ENCODE results near the gene GPC6.

The GPC6 gene

GRCh38 chr13:94344126-94344818, 1117.7 kb downstream of the GPC6 start:
- DNase-seq = no peak

GRCh38 chr13:94345374-94346195, 1119.0 kb downstream of the GPC6 start:
- peak; percentile 74 for DNase-seq

- DNase-seq = no peak
Observed at GRCh38 chr13:94346261-94347019, 1119.8 kb downstream of the GPC6 start.

GRCh38 chr13:94351292-94351990, 1124.8 kb downstream of the GPC6 start:
- no peak for DNase-seq

GRCh38 chr13:94352057-94352456, 1125.5 kb downstream of the GPC6 start:
- DNase-seq = no peak

GRCh38 chr13:94353167-94353710, 1126.6 kb downstream of the GPC6 start:
- DNase-seq = no peak

- no peak for DNase-seq
Observed at GRCh38 chr13:94359875-94360274, 1133.3 kb downstream of the GPC6 start.

- peak; percentile 90 for DNase-seq
Observed at GRCh38 chr13:94362411-94362909, 1135.9 kb downstream of the GPC6 start.

- DNase-seq = no peak
Observed at GRCh38 chr13:94366677-94367076, 1140.1 kb downstream of the GPC6 start.

GRCh38 chr13:94369972-94370436, 1143.4 kb downstream of the GPC6 start:
- no peak for DNase-seq

- DNase-seq = no peak
Observed at GRCh38 chr13:94371855-94372254, 1145.2 kb downstream of the GPC6 start.

- DNase-seq = peak; percentile 90
Observed at GRCh38 chr13:94382517-94382916, 1155.9 kb downstream of the GPC6 start.

GRCh38 chr13:94382960-94383359, 1156.4 kb downstream of the GPC6 start:
- DNase-seq = no peak

- no peak for DNase-seq
Observed at GRCh38 chr13:94384231-94384905, 1157.8 kb downstream of the GPC6 start.

- no peak for DNase-seq
Observed at GRCh38 chr13:94387047-94387446, 1160.4 kb downstream of the GPC6 start.

GRCh38 chr13:94389604-94390351, 1163.2 kb downstream of the GPC6 start:
- DNase-seq = no peak

GRCh38 chr13:94390881-94391280, 1164.3 kb downstream of the GPC6 start:
- DNase-seq = no peak

GRCh38 chr13:94394723-94395122, 1168.1 kb downstream of the GPC6 start:
- DNase-seq = no peak

- DNase-seq = no peak
Observed at GRCh38 chr13:94395860-94396259, 1169.3 kb downstream of the GPC6 start.

- no peak for DNase-seq
Observed at GRCh38 chr13:94399812-94400211, 1173.2 kb downstream of the GPC6 start.

- DNase-seq = no peak
Observed at GRCh38 chr13:94400874-94401273, 1174.3 kb downstream of the GPC6 start.

All from NCI-H187 treated with DMSO at 0.1 percent for 48 hours (cell line).